H1 (cell line): ENCODE measurements around the gene GNRHR. TPM values are rescaled to one million over a fixed set of nuclear protein-coding genes. Genes with fewer than 3 reads are reported as not detected.

Experiments used
- CTCF ChIA-PET: fragments of 300-600 bp; sonication (Branson Sonifier 250); formaldehyde crosslinking; loops from one replicate; lab custom pipeline; 2021; ENCODE audit not compliant: partially characterized antibody; lab: Charles Lee
- POLR2A ChIA-PET: fragments of 300-600 bp; sonication (Branson Sonifier 250); formaldehyde crosslinking; loops from one replicate; lab custom pipeline; 2021; ENCODE audit warnings: inconsistent platforms; ENCODE audit not compliant: partially characterized antibody; lab: Charles Lee
- DNase-seq, 2 experiments: peaks; one replicate each; pipeline versions ENCODE4 v3.0.0 to v3.0.0-alpha.2; 2010 to 2022; ENCODE audit warnings: low spot score in 2 of 2, low read depth in 1 of 2, mixed read lengths in 1 of 2
- FAIRE-seq: peaks from 2 replicates; lab custom pipeline; 2011; peaks lifted over from hg19 to GRCh38; lab: Jason Lieb, UNC
- H2AFZ ChIP-seq: 2 replicates; pipeline ENCODE4 v1.8.1; 2012; ENCODE audit warnings: low read length, inconsistent platforms
- H2AK5ac ChIP-seq: 2 replicates; pipeline ENCODE4 v1.6.1; 2013; ENCODE audit warnings: low read depth, low read length
- H2BK120ac ChIP-seq: replicated peaks from 2 replicates; pipeline ENCODE3; 2013; ENCODE audit warnings: low read depth, low read length, inconsistent platforms
- H2BK12ac ChIP-seq: 2 replicates; pipeline ENCODE4 v1.6.1; 2013; ENCODE audit warnings: low read depth, low read length
- H2BK15ac ChIP-seq: 2 replicates; pipeline ENCODE4 v1.6.1; 2013; ENCODE audit warnings: low read length
- H2BK20ac ChIP-seq: 2 replicates; pipeline ENCODE4 v1.6.1; 2013; ENCODE audit warnings: low read length
- H2BK5ac ChIP-seq: 2 replicates; pipeline ENCODE4 v1.6.1; 2013; ENCODE audit warnings: low read depth, low read length
- H3K14ac ChIP-seq: 2 replicates; pipeline ENCODE4 v1.6.1; 2013; ENCODE audit warnings: inconsistent platforms; ENCODE audit not compliant: insufficient read length
- H3K18ac ChIP-seq: 2 replicates; pipeline ENCODE4 v1.6.1; 2013; ENCODE audit warnings: low read length; ENCODE audit errors: extremely low read depth
- H3K23ac ChIP-seq: 2 replicates; pipeline ENCODE4 v1.6.1; 2013; ENCODE audit warnings: inconsistent platforms; ENCODE audit not compliant: insufficient read length
- H3K23me2 ChIP-seq: 2 replicates; pipeline ENCODE4 v1.6.1; 2013; ENCODE audit warnings: low read depth, low read length
- H3K27ac ChIP-seq: 2 replicates; pipeline ENCODE4 v1.6.1; 2011; ENCODE audit warnings: low read depth, low read length, inconsistent platforms
- H3K27me3 ChIP-seq, 4 experiments: replicated peaks in 1 of 4; 1 replicate in 1 of 4; 2 replicates in 3 of 4; pipeline versions ENCODE4 v1.6.1 to v1.8.1; 2011 to 2013; ENCODE audit warnings: low read length in 3 of 4, mild to moderate bottlenecking in 3 of 4, inconsistent platforms in 2 of 4, mixed read lengths in 2 of 4, moderate library complexity in 1 of 4; ENCODE audit not compliant: control insufficient read depth in 3 of 4, insufficient read depth in 3 of 4; ENCODE audit errors: extremely low read depth in 1 of 4
- H3K36me3 ChIP-seq, 4 experiments: 2 replicates each; pipeline versions ENCODE4 v1.6.1 to v1.8.1; 2011 to 2013; ENCODE audit warnings: mild to moderate bottlenecking in 4 of 4, low read length in 3 of 4, moderate library complexity in 2 of 4, control low read depth in 1 of 4, inconsistent platforms in 1 of 4; ENCODE audit not compliant: insufficient read depth in 4 of 4, control insufficient read depth in 2 of 4
- H3K4ac ChIP-seq: replicated peaks from 2 replicates; pipeline ENCODE3; 2013; ENCODE audit warnings: low read length, low read depth, mixed read lengths, inconsistent platforms; ENCODE audit not compliant: insufficient read length
- H3K4me1 ChIP-seq, 4 experiments: replicated peaks in 1 of 4; 1 replicate in 1 of 4; 2 replicates in 3 of 4; pipeline versions ENCODE4 v1.6.1 to v1.8.1; 2011 to 2013; ENCODE audit warnings: low read length in 3 of 4, inconsistent platforms in 2 of 4, mixed read lengths in 1 of 4; ENCODE audit not compliant: insufficient read depth in 4 of 4, control insufficient read depth in 3 of 4
- H3K4me2 ChIP-seq, 2 experiments: 2 replicates each; pipeline versions ENCODE4 v1.6.1 to v1.8.1; 2011 to 2013; ENCODE audit warnings: low read depth in 2 of 2, low read length in 2 of 2, control low read depth in 1 of 2, inconsistent platforms in 1 of 2, mild to moderate bottlenecking in 1 of 2; ENCODE audit not compliant: insufficient read depth in 1 of 2
- H3K4me3 ChIP-seq, 4 experiments: fragments of 200-600, 300-600 bp in 1 of 4; sonication (generic), shearing (Covaris generic), sonication (Bioruptor Twin) in 1 of 4; 2 replicates each; pipeline versions ENCODE4 v1.5.1 to v1.8.1; 2011 to 2016; ENCODE audit warnings: low read length in 4 of 4, low read depth in 3 of 4, control low read depth in 2 of 4, inconsistent platforms in 2 of 4, mild to moderate bottlenecking in 2 of 4, mixed read lengths in 1 of 4, moderate library complexity in 1 of 4; ENCODE audit not compliant: insufficient read depth in 2 of 4; ENCODE audit errors: extremely low read depth in 1 of 4
- H3K56ac ChIP-seq: replicated peaks from 2 replicates; pipeline ENCODE3; 2013; ENCODE audit warnings: low read depth, mild to moderate bottlenecking, mixed read lengths, low read length, inconsistent platforms; ENCODE audit not compliant: insufficient read length
- H3K79me1 ChIP-seq: 2 replicates; pipeline ENCODE4 v1.6.1; 2013; ENCODE audit warnings: low read depth, low read length, control low read depth
- H3K79me2 ChIP-seq, 2 experiments: 2 replicates each; pipeline versions ENCODE4 v1.6.1 to v1.8.1; 2012 to 2013; ENCODE audit warnings: low read length in 2 of 2, mild to moderate bottlenecking in 2 of 2, inconsistent platforms in 1 of 2; ENCODE audit not compliant: insufficient read depth in 2 of 2, control insufficient read depth in 1 of 2
- H3K9ac ChIP-seq, 4 experiments: replicated peaks in 1 of 4; 1 replicate in 1 of 4; 2 replicates in 3 of 4; pipeline versions ENCODE4 v1.6.1 to v1.8.1; 2011 to 2013; ENCODE audit warnings: low read depth in 3 of 4, low read length in 3 of 4, control low read depth in 2 of 4, mild to moderate bottlenecking in 2 of 4, moderate library complexity in 2 of 4, inconsistent platforms in 1 of 4; ENCODE audit errors: extremely low read depth in 1 of 4
- H3K9me3 ChIP-seq, 2 experiments: 2 replicates each; pipeline versions ENCODE4 v1.6.1 to v1.8.1; 2012 to 2013; ENCODE audit warnings: mild to moderate bottlenecking in 2 of 2, moderate library complexity in 2 of 2, control low read depth in 1 of 2, inconsistent platforms in 1 of 2, low read depth in 1 of 2, low read length in 1 of 2, mixed read lengths in 1 of 2; ENCODE audit not compliant: insufficient read depth in 2 of 2
- H4K20me1 ChIP-seq, 2 experiments: replicated peaks in 1 of 2; 2 replicates each; pipeline versions ENCODE3 to v1.8.1; 2011 to 2013; ENCODE audit warnings: inconsistent platforms in 2 of 2, low read length in 2 of 2, mild to moderate bottlenecking in 1 of 2; ENCODE audit not compliant: insufficient read depth in 2 of 2, control insufficient read depth in 1 of 2
- H4K5ac ChIP-seq: 2 replicates; pipeline ENCODE4 v1.6.1; 2013; ENCODE audit warnings: low read length, low read depth, mixed read lengths, inconsistent platforms; ENCODE audit not compliant: insufficient read length
- H4K8ac ChIP-seq: 2 replicates; pipeline ENCODE4 v1.8.0; 2013; ENCODE audit warnings: mild to moderate bottlenecking, moderate library complexity, low read length, inconsistent platforms; ENCODE audit not compliant: insufficient read depth; ENCODE audit errors: extremely low read depth
- H4K91ac ChIP-seq: replicated peaks from 2 replicates; pipeline ENCODE3; 2013; ENCODE audit warnings: low read length, mixed read lengths, inconsistent platforms; ENCODE audit not compliant: insufficient read length
- BACH1 ChIP-seq: IDR thresholded peaks from 2 replicates; pipeline ENCODE4 v1.6.1; 2012; ENCODE audit warnings: low read length, improper control_type of control experiment
- FOSL1 ChIP-seq: IDR thresholded peaks from 2 replicates; pipeline ENCODE4 v1.6.1; 2011; ENCODE audit warnings: mild to moderate bottlenecking, low read depth, low read length, moderate library complexity; ENCODE audit not compliant: insufficient read depth
- GABPA ChIP-seq: IDR thresholded peaks from 2 replicates; pipeline ENCODE4 v1.6.1; 2011; ENCODE audit warnings: mild to moderate bottlenecking, low read length, moderate library complexity, borderline replicate concordance; ENCODE audit not compliant: insufficient read depth
- MAFK ChIP-seq: IDR thresholded peaks from 2 replicates; pipeline ENCODE4 v1.6.1; 2012; ENCODE audit warnings: low read depth, mild to moderate bottlenecking, improper control_type of control experiment, low read length
- WGBS, 2 experiments: shearing (Covaris generic) in 1 of 2; methylation state at CpG; one replicate each; pipeline versions ENCODE4 v1.1.6 to v1.1.7; 2013 to 2015; ENCODE audit warnings: low lambda C conversion rate in 2 of 2, mixed read lengths in 2 of 2, inconsistent platforms in 1 of 2, low coverage in 1 of 2, missing lambda C conversion rate in 1 of 2; ENCODE audit not compliant: insufficient replicate concordance in 2 of 2, insufficient coverage in 1 of 2, insufficient read length in 1 of 2; ENCODE audit errors: extremely low coverage in 1 of 2, missing lambda C conversion rate in 1 of 2; 5-methylcytosine and 5-hydroxymethylcytosine counted together
- polyA plus RNA-seq, 7 experiments: library from polyadenylated mRNA; depleted of rRNA in 3 of 7; stranded (reverse) in 5 of 7; unstranded in 2 of 7; fragments of >200 nt in 5 of 7; fragments of 200-250 nt in 2 of 7; gene quantifications; 1 replicate in 5 of 7; 2 replicates in 1 of 7; 4 replicates in 1 of 7; pipeline versions ENCODE4 v1.2.1 to v1.2.3, GENCODE V29; 2011 to 2013; ENCODE audit warnings: missing spikeins in 2 of 7, mixed read lengths in 2 of 7
- total RNA-seq: library from RNA; stranded (reverse); fragmentation: NEBNext Ultra II Directional; extraction: Animal tissue kit (Norgen Biotek cat#: 25700); gene quantifications from 2 replicates; pipeline ENCODE4 v1.2.1, GENCODE V29; 2021
- TF ChIP-seq, protein P1 (sequence below): IDR thresholded peaks from 2 replicates; pipeline ENCODE4 v1.6.1; 2012; ENCODE audit warnings: inconsistent platforms

Gene GNRHR
- total and polyA plus RNA-seq, 2 of the 8 experiments (the other 6 are each of a cell fraction or from before 2014, with no cell fraction given): not detected

DNA sequence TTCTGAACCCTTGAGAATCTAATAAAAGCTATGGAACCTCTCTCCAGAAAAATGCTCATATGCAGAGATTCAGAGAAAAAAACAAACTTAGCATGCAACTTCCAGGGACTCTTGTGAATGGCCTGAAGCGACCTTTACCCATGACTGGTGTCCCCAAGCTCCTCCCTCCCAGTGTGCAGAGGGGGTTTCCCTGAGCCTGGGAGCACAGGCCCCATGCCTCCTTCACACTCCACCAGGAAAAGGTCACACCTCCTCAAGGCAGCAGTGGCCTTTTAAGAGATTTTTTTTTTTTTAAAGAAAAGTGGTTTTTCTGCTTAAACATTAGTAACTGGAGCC is 40.0 kb downstream of the GNRHR start:
- no peaks in the 10 kb centered on the region; a peak in 1 of 4 replicates for H3K9me3 ChIP-seq
- H3K14ac ChIP-seq: no peak overlapping the region
- POLR2A ChIA-PET: interaction anchor here (0.6 to 1.7 kb wide), 2 partner anchors 137 to 730 kb away, joined by 3 to 4 read pairs; no protein-coding TSS in a partner anchor

More for the DNA sequence above, 40.0 kb downstream of the GNRHR start:
- Histone ChIP-seq H4K20me1 (no peaks in the 10 kb centered on the region), H3K27me3 (no peaks in the 10 kb centered on the region), H3K23ac (no peak overlapping the region), H2BK12ac (no peak overlapping the region), H2AK5ac (no peak overlapping the region), H3K4me1 (peaks cover 5 to 17% (median 11%) of the 10 kb centered on the region in 4 experiments; a peak in 6 of 7 replicates), H3K9ac (no peak overlapping the region), H4K91ac (no peak overlapping the region), H3K27ac (no peak overlapping the region), H3K18ac (no peak overlapping the region), H3K36me3 (no peaks in the 10 kb centered on the region), H2BK120ac (no peak overlapping the region), H3K23me2 (no peaks in the 10 kb centered on the region), H4K5ac (no peak overlapping the region), H4K8ac (no peak overlapping the region), H3K4me3 (no peak overlapping the region), H2AFZ (no peak overlapping the region), H3K56ac (no peak overlapping the region), H2BK15ac (no peak overlapping the region), H3K4me2 (no peak overlapping the region), H3K4ac (no peak overlapping the region), H2BK20ac (no peak overlapping the region), H3K79me2 (peaks cover 0 to 9% of the 10 kb centered on the region in 2 experiments; a peak in 3 of 4 replicates), H3K79me1 (no peaks in the 10 kb centered on the region; the same call in 1 of the 2 replicates), H2BK5ac (no peak overlapping the region)
- FAIRE-seq (no peak), DNase-seq (no peak)
- CTCF ChIA-PET: interaction anchor here (0.6 to 4.9 kb wide), 6 partner anchors 9 to 97 kb away, joined by 3 to 21 read pairs (median 3); partner anchors contain the start of gene UBA6
- 80% methylated on average over 1 of the region's 1 CpG; no CpG with 5 or more reads in 1 of the 2 experiments for WGBS, 2 experiments
- TF ChIP-seq BACH1 (no peak), GABPA (no peak), FOSL1 (no peak), MAFK (no peak)
- TF ChIP-seq, protein P1, sequence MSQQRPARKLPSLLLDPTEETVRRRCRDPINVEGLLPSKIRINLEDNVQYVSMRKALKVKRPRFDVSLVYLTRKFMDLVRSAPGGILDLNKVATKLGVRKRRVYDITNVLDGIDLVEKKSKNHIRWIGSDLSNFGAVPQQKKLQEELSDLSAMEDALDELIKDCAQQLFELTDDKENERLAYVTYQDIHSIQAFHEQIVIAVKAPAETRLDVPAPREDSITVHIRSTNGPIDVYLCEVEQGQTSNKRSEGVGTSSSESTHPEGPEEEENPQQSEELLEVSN: no peak
